ENCODE results near the gene TMEM38B. TPM values are rescaled to one million over a fixed set of nuclear protein-coding genes. Genes with fewer than 3 reads are reported as not detected.

TMEM38B gene, protein sequence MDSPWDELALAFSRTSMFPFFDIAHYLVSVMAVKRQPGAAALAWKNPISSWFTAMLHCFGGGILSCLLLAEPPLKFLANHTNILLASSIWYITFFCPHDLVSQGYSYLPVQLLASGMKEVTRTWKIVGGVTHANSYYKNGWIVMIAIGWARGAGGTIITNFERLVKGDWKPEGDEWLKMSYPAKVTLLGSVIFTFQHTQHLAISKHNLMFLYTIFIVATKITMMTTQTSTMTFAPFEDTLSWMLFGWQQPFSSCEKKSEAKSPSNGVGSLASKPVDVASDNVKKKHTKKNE
- total RNA-seq, result 5.0 and 6.3 TPM in 2 replicates

DNA sequence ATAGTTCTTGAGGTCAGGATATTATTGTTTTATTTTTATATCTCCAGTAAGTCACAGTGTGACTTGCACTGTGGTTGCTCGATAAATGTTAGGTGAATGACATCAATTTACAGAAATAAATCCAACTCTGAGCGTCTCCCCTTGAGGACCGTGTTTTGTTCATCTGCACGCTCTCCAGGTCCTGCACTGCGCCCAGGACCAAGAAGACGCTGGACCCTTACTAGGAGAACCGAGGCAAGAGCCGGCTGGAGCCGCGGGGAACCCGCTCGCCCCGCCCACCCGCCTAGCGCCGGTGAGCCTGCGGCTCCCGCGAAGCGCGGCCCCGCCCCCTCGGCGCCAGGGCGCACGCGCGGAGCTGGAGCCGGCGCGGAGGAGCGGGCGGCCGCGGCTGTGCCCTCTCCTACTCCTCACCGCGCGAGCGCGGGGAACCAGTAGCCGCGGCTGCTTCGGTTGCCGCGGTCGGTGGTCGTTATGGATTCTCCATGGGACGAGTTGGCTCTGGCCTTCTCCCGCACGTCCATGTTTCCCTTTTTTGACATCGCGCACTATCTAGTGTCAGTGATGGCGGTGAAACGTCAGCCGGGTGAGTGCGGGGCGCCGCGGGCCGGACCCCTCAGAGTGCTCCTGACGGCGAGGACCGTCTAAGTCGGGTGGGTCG, at the start of gene TMEM38B:
TMEM38B (plus strand) TSS at position 352 of the 658 bp plus-strand sequence; CDS start at position 472, 120 bp downstream.
- DNase-seq (ENCODE audit: low read depth in 2 of 2), result peak; percentile 73 to 76

DNA sequence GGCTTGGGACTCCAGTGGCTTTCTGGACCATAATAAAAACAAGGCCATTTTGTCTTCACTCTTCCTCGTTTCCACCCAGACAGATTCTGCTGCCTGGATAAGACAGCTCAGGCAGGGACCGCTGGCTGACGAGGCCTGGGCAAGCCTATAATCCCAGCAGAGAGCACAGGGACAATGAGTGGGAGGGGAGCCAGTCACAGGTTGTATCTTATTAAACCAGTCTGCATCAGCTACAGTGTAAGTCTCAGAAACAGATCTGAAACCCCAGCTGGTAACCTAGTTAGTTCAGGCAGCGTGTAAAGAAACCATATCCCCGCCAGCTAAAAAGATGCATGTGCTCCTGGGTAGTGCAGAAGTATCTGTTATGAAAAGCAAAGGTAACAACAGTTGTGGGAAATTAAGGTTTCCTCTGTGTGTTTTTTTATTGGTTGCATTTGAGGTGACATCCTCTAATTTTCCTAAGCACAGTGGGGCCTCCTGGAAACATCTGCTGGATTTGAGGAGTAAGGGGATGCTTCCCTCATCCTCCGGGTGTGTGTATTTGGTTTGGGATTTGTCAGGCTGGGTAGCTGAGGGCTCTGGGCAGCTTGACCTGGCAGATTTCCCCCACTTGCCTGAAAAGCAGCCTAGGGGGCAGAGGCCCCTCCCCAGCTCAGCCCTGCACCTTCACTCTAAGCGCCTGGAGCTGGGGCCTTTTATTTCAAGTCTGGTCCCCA, 47.3 kb upstream of the TMEM38B start:
- no peak for DNase-seq (ENCODE audit: low read depth in 2 of 2)

DNA sequence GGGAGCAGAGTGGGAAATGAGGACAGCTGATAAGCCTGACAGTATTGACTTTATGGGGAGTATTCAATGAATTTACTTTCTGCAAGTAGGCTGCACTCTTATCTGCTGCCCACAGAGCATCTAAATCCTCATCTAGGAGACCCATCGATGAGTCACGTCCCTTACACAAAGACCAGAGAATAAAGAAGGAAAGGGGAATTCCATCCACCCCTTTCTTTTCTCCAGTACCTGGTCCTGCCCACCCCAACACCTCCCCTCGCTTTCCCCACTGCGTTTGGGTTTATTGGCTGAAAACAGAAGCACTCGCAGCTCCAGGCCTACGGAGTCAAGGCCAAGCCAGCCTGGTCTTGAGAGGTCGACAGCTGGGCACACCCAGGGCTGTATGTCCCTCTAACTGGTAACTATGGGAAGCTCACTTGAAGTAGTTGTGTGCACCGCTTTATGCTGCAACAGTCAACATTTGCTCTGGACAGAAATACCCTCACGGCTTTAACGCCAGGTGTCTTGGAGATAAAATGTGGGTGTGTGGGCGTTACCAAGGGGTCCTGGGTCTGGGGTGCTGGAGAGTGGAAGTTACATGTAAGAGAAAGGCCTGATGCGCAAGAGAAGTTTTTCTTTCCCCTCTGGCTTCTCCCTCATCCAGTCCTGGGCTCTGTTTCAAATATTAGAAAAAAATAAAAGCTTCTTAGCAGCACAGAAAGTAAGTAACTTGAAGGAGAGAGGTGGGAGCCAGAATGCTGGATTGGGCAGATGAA, 46.6 kb upstream of the TMEM38B start:
- no peak for DNase-seq (ENCODE audit: low read depth in 2 of 2)

DNA sequence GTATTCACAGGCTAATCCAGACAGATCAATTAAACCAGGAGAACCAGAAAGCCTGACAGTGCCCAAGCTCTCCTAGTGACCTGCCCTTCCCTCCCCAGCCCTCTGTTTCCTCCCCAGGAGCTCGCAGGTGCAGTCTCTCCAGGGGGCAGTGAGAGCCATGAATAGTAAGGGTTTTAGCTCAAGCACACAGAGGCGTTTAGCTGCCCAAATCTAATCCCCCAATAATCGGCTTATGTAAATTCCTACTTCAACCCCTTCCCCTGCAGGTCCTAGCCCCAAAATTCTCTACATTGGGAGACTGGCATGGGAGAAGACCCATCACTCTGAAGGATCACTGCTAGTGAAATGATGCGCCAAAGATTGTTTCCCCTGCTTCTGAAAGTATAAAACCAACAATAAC, 42.5 kb upstream of the TMEM38B start:
- no peak for DNase-seq (ENCODE audit: low read depth in 2 of 2)

DNA sequence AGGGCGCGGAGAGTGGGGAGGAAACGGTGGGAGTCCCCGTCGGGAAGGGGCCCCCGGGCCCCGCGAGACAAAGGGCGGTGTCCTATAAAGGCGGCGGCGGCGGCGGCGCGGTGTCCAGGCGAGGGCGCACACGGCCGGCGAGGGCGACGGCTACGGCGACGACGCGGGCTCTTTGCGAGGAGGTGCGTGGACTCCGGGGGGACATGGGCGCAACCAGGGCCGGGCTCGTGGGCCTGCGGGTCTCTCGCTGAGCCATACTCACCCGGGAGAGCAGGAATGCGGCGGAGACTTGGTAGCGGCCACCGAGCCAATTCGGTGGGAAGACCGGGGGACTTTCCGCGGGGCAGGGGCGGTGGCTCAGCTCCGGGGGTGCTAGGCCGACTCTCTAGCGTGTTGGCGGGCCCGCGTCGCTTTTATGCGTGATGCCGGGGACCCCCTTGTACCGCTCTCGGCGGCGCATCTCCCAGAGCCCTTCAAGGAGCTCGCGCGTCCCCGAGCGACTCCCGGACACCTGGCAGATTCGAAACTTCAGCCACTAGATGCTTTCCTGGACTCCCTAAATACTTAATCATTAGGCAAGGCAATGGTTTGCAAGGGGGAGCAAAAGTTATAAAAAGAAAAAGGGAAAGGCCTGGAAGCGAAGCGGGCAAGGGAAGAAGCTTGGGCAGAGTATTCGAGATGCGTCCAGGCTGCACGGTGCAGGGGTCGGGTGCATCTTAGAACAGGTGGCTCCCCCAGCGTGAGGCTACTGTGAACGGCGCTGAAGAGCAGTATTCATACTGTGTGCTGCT, 38.0 kb upstream of the TMEM38B start:
- DNase-seq (ENCODE audit: low read depth in 2 of 2), result peak; percentile 11 to 27

DNA sequence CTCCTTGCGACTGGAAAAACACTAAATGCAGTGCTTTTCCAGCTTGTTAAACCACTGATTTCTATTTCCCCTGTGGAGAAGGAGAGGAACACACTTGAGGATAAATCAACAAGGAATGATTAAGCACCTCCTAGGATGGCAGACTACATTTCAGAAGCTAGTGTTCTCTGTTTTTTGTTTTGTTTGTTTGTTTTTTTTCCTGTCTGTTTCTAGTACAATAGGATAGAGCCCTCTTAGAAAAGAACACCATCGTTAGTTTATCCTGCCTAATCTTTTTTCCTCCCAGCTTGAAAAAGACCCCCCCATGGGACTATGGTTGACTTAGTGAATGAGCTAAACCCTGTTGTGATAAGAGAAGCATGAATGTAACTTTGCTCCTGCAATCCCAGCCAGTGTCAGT, 36.0 kb upstream of the TMEM38B start:
- DNase-seq (ENCODE audit: low read depth in 2 of 2), result no peak

DNA sequence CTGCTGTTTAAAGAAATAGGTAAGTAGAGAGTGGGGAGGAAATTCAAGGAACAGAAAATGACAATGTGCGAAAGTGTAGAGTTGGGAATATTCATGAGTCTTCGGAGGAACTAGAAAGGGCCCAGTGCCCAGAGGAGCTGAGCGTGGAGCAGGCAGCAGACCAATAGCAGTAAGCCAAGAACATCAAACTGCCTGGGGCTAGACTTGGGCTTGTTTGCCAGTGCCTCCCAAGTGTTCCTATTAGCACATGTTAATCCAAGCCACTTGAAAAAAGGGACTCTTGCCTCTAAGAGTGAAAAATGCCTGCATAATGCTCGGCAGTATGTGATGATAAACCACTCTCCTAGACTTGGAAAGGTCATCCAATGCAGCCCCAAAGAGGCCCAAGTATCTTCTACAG, 33.3 kb upstream of the TMEM38B start:
- DNase-seq (ENCODE audit: low read depth in 2 of 2), result no peak

DNA sequence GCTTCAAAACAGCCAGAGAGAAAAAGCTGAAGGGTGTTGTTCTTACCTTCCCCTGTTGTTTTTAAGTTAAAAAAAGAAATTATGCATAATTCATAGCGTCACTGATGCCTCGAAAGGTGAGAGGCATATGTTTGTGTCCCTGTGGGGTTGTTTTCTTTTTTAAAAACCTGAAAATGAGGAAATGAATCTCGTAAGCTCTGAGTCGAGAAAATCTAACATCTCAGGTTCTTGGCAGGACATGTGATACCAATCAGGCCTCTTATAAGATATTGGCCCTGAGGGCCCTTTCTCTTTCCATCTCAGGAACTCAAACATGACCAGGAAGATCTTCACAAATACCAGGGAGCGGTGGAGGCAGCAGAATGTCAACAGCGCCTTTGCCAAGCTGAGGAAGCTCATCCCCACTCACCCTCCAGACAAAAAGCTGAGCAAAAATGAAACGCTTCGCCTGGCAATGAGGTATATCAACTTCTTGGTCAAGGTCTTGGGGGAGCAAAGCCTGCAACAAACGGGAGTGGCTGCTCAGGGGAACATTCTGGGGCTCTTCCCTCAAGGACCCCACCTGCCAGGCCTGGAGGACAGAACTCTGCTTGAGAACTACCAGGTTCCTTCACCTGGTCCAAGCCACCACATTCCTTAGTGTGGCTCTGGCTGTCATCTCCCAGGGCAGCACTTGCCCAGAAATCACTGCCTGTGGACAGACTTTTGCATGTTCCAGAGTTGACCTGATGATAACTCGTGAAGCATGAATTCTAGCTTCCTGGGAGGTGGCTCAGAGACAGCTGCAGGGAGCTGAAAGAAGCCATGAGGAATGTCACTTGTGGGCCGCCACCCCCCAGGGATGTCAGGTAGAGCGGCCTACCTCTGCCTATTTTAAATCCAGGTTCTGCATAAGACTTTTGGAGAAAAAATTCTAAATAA, 31.9 kb upstream of the TMEM38B start, which contains the start of gene TAL2:
TAL2 (plus strand) TSS at position 274 of the 921 bp plus-strand sequence; CDS start at position 314, 40 bp downstream.
- DNase-seq (ENCODE audit: low read depth in 2 of 2), result no peak

DNA sequence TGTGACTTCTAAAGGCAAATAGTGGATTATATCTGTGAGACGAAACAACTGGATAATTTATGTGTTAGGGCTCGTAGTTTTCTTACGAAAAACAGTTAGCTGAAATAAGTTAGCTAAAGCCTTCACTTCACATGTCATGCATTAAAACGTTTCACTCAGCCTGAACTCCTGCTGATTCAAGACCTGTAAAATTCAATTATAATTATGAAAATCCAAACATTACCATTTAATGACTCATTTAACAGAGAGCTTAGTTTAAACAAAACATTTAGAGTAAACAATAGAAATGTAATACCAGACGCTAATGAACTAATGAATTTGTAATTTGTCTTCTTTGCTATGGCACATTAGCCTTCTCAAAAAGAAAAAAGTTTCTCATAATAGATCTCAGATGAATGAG, 30.4 kb upstream of the TMEM38B start:
- DNase-seq (ENCODE audit: low read depth in 2 of 2), result no peak

DNA sequence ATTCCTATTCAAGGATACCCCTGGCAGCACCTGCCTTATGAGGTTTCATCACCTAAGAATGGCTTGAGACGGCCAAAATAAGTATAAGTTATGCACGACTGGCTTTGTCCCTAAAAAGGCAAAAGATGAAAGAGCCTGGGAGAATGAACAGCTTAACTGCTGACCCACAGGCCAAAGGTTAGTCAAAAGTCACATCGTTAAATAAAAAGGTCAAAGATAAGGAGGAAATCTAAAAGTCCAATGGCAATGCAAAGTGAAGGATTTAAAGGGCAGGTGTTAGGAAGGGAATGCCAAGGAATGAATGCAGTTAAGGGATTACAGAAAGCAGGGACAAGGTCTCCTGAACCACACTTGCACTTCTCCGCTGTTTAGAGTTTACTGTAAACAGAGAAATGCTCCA, 26.5 kb upstream of the TMEM38B start:
- no peak for DNase-seq (ENCODE audit: low read depth in 2 of 2)

DNA sequence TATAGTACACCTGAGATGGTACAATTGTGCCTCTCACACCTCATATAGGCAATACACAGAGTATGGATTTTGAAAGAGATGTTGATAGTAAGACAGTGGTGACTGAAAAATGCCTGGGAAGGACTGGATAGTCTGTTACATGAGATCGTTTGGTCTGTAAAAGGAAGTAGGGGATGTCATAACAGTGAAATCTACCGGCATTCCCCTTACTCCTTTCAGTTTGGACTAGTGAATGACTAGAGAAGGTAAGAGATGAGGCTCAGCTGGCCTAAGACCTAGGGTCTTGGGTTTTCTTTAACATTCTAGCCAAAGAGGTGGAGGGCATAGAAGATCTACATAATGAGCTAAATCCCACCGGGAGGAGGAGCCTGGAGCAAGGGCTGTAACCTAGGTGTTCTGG, 24.0 kb upstream of the TMEM38B start:
- no peak for DNase-seq (ENCODE audit: low read depth in 2 of 2)

DNA sequence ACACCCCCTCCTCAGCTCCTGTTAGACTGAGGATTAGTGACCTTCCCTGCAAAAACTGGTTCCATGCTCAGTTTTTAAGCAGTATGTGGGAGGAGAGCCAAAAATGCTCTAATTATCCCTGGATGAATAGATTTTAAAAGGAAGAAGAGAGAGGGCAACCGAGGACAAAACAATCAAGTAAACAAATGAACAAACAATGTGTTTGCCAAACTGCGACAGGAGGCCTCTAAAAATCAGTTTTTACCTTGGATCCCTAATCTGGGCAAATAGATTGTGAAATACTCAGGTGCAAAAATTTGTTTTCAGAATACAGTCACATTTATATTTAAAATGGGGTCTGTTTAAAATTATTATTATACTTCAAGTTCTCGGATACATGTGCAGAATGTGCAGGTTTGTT, 23.6 kb upstream of the TMEM38B start:
- DNase-seq (ENCODE audit: low read depth in 2 of 2), result no peak

DNA sequence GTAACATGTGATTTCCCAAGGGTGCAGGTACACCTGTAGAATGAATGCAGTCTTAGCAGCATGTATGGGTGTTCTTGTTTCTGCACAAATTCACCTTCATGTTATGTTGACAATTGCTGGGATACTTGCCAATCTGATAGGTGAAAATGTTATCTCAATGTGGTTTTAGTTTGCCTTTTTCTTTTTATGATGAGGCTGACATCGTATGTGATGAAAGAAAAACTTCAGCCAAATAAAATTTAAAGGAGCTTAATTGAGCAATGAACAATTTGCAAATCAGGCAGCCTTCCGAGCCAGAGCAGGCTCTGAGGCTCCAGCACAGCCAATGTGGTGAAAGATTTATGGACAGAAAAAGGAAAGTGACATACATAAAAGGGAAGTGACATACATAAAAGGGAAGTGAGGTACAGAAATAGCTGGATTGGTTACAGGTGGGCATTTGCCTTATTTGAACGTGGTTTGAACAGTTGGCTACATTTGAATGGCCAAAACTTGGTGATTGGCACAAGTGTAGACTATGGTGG, 21.6 kb upstream of the TMEM38B start:
- DNase-seq (ENCODE audit: low read depth in 2 of 2), result peak in 1 of 2 donors; percentile 65

DNA sequence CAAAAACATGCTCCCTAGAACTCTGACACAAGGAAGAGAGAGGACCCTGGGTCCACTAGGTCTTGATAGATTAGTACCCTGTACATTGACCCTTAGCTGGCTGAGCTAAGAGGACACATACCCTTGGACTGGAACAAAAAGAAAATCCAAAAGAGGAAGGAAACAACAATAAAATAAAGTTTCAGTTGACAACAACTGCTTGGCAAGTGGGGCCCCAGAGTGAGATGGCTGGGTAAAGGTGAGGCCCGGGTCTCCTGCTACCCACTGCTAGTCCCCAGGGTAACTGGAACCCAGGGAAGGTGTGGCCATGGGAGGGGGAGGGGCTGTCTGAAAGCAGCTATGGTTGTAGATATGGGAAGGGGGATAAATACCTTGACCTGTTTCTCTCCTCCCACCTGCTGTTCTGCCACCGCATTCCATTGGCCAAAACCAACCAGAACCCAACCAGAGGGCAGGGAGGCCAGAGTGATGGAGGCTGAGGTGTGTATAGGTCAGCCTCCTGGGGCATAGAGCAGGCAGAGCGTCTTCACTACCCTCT, 20.4 kb upstream of the TMEM38B start:
- DNase-seq (ENCODE audit: low read depth in 2 of 2), result no peak

DNA sequence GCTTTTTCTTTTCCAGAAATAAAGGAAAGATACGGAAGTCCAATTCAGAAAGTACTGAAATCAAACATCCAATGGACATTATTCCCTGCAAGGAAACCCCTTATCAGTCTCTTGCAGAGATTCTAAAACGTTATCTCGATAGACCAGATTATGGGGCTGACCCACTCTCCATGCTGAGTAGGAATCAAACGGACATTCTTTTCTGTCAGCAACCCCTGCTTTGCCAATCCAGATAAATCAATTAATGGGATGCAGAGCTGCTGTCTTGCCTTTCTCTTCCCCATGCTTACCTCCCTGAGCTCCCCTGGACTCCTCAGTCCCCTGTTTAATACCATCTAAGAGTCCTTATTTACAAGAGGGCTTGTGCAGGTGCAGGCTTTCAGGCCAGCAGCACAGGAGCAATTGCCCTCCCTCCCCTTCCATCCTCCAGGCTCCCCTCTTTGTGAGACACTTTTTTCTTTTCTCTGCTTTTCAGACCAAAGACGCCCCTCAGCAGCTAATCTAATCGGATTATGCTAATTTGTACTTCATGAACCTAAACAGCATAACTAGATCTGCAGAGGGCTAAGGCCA, 17.9 kb upstream of the TMEM38B start:
- DNase-seq (ENCODE audit: low read depth in 2 of 2), result no peak

DNA sequence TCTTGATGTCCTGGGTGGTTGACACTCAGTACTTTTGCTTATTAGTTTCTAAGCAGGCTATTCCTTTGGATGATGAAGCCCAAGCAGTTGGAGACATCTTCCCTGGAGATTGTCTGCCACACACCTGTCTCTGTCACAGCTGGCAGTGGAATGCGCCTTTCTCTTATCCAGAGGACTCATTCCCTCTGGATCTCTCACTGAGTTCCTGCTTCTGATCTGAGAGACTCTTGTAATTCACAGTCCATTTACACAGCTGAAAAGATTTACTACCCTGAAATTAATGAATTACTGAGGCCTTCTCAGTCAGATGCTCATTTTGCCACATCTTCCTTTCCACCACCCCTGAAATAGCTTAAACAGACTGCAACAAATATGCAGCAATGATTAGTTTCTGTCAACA, 16.2 kb upstream of the TMEM38B start:
- DNase-seq (ENCODE audit: low read depth in 2 of 2), result no peak

DNA sequence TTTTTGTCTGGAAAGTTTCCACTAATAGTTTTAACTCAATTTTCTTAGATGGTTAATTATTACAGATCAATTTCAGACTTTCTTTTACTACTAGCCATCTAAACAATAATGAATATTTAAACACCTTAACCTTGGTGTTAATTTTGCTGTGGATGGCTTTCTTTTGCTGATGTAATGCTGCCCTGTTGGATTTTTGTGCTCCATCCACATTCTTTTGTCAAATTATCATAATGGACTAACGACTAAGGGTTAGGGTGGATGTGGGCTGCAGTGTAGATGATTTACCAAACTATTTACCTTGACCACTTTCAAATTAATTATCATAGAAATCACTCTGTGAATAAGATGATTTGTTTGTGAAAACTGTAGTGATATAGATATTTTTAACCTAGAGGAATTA, 15.6 kb upstream of the TMEM38B start:
- no peak for DNase-seq (ENCODE audit: low read depth in 2 of 2)

DNA sequence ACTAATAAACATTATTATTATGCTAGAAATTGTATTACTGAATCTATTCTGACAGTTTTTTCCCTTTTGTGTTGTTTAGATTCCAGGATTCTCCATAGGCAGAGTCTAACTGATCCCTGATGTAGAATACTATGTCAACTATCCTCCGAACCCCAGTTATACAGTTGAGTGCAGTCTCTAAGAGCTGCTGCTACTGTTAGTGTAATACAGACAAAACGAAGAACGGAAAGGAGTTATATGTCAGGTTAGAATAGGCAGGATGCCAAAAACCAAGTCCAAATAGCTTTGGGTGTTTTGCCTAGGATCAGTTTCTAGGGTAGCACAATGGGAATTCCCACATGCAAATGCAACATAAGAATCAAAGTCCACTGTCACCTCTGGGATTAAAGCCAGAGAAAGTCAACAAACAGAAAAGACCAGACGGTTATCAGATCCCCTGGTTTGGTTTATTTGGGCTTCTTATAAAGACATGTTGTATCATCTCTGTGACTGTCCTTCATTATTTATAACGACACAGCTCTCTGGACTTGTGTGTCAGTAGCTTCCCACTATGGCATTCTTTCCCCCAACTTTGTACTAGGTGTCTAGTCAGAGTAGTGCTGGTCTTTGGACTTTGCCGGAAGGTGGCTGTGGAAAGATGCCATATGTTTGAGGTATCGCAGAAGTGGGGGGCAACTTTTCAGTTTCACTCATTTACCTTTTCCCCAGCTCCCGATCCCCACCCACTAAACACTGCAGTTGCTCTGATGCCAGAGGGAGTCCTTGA, 14.9 kb upstream of the TMEM38B start:
- DNase-seq (ENCODE audit: low read depth in 2 of 2), result peak in 1 of 2 donors; percentile 7
